Psoas muscle (tissue), 8 donors: ENCODE measurements around the gene TRAF3. TPM values are rescaled to one million over a fixed set of nuclear protein-coding genes. Genes with fewer than 3 reads are reported as not detected.

ENCODE experiments used
- ATAC-seq, 4 donors: fragments of 200-7000 bp; cut with Tn5 transposase; one replicate each; pipeline ENCODE4 v1.9.1; 2020; ENCODE audit warnings: moderate library complexity in 3 of 4, mild to moderate bottlenecking in 2 of 4
- DNase-seq, 2 donors: peaks; one replicate each; pipeline ENCODE4 v3.0.0-alpha.2; 2020
- H3K27ac ChIP-seq: fragments of 200-600 bp; one replicate; pipeline ENCODE4 v1.8.0; 2022
- H3K27me3 ChIP-seq, 3 donors: fragments of 200-600 bp in 1 of 3; one replicate each; pipeline versions ENCODE4 v1.6.1 to v1.8.0; 2013 to 2022; ENCODE audit warnings: low read length in 2 of 3, mild to moderate bottlenecking in 2 of 3, moderate library complexity in 1 of 3; ENCODE audit not compliant: insufficient read depth in 3 of 3
- H3K36me3 ChIP-seq, 2 donors: fragments of 200-600 bp in 1 of 2; one replicate each; pipeline versions ENCODE4 v1.6.1 to v1.8.0; 2013 to 2022; ENCODE audit warnings: low read depth in 1 of 2, mild to moderate bottlenecking in 1 of 2, moderate library complexity in 1 of 2; ENCODE audit not compliant: insufficient read depth in 1 of 2
- H3K4me1 ChIP-seq: fragments of 200-600 bp; one replicate; pipeline ENCODE4 v1.8.0; 2022
- H3K4me3 ChIP-seq: fragments of 200-600 bp; one replicate; pipeline ENCODE4 v1.8.0; 2022; ENCODE audit warnings: mild to moderate bottlenecking
- H3K9me3 ChIP-seq: fragments of 200-600 bp; one replicate; pipeline ENCODE4 v1.8.0; 2022
- CTCF ChIP-seq: fragments of 200-600 bp; IDR thresholded peaks from one replicate; pipeline ENCODE4 v1.8.0; 2022; ENCODE audit warnings: antibody characterized with exemption
- WGBS, 3 donors: extraction: QIAGEN DNeasy Blood & Tissue Kit; methylation state at CpG; one replicate each; pipeline versions ENCODE4 v1.1.6 to v1.1.7; 2013; 5-methylcytosine and 5-hydroxymethylcytosine counted together
- intact Hi-C, 2 donors: fragments of 100-400 bp; cut with DNase I; formaldehyde crosslinking; loops; one replicate each; pipeline versions ENCODE4 v1.11.0 to v1.14.2; 2022
- polyA plus RNA-seq, 3 donors: library from polyadenylated mRNA; stranded (reverse); fragments of 200-250 nt; gene quantifications; one replicate each; pipeline ENCODE4 v1.2.3, GENCODE V29; 2013
- total RNA-seq, 4 donors: library from RNA; stranded (reverse); fragmentation: NEBNext Ultra II Directional in 2 of 4; extraction: Animal tissue kit (Norgen Biotek cat#: 25700) in 2 of 4; gene quantifications; one replicate each; pipeline versions ENCODE4 v1.2.1 to v1.2.4, GENCODE V29; 2021 to 2023
- donor health status: healthy with polysubstance abuse.
- donor health status: DM: no; HTN: no; CAD: no; lungs with moderate emphysema.
- donor health status: Bipolar disorder and iron deficiency.
- donor health status: healthy.
- donor health status: DM: yes; HTN: yes; CAD: no.
- donor health status: DM: no; HTN: no; CAD: no.
- donor health status: DM: no; HTN: no; CAD: no.
- donor health status: DM: yes; HTN: yes; CAD: no.

TRAF3 gene
- total and polyA plus RNA-seq, 7 donors: 3.3 to 16.3 (median 8.1) TPM

GRCh38 chr14:102779574-102780315 lies 2.5 kb downstream of the TRAF3 start:
- no peak overlapping the region for H3K4me3 ChIP-seq
- ATAC-seq: no peak
- H3K9me3 ChIP-seq: no peaks in the 10 kb centered on the region
- H3K4me1 ChIP-seq: peaks cover 12% of the 10 kb centered on the region
- intact Hi-C loops: loop anchor here in 1 of 2 donors (10.0 kb wide), 1 partner anchor 135 kb away; no protein-coding TSS in a partner anchor
- no peak for DNase-seq
- H3K36me3 ChIP-seq: no peaks in the 10 kb centered on the region
- no peaks in the 10 kb centered on the region for H3K27me3 ChIP-seq
- no peak overlapping the region for H3K27ac ChIP-seq
- TF ChIP-seq CTCF: no peak
- 93 to 96% (median 95%) methylated on average over 13 of the region's 13 CpGs for WGBS, 3 donors

DNA sequence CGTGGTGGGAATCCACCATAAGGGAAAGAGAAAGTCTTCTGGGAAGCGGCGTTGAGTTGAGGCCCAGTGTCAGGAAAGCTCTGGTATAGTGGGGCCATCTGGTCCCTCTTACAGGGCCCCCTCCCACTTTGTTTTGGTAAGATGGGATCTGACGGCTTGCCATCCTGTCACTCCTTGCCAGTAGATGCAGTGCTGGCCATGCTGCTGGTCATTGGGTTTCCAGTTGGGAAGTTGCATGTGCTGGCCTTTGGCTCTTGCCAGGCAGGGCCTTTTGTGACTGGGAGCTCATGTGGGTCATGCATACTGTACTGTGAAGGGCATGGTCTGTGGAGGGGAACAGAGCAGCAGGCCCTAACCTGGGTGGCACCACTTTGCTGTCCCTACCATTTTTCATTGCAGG lies 3.8 kb downstream of the TRAF3 start:
- intact Hi-C loops: no loop called here
- Histone ChIP-seq H3K27me3 (no peaks in the 10 kb centered on the region), H3K9me3 (no peaks in the 10 kb centered on the region), H3K4me3 (no peak overlapping the region), H3K36me3 (no peaks in the 10 kb centered on the region), H3K4me1 (peaks cover 12% of the 10 kb centered on the region), H3K27ac (no peak overlapping the region)
- DNase-seq: no peak
- ATAC-seq: no peak
- 97 to 100% (median 98%) methylated on average over 4 of the region's 4 CpGs for WGBS, 3 donors
- no peak for TF ChIP-seq CTCF

DNA sequence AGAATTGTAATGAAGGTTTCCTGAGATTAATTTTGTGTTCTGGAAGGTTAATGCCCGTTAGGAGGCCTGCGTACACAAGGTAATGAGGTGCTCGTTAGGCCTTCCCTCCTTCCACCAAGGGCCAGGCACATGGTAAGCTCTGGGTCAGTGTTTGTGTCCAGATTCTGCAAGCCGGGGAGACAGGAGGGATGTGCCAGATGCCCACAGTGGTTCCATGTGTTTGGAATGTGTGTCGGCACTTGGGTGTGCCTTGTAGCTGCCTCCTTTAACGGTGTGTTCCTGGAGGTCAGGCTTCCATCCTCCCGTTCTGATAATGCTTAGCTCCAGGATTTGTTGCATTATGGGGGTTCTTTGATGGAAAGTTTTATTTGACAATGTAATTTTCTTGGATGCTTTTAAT lies 5.7 kb downstream of the TRAF3 start:
- 86 to 93% (median 91%) methylated on average over 7 of the region's 7 CpGs for WGBS, 3 donors
- ATAC-seq: no peak
- no peaks in the 10 kb centered on the region for H3K36me3 ChIP-seq
- TF ChIP-seq CTCF: no peak
- no peaks in the 10 kb centered on the region for H3K27me3 ChIP-seq
- no peak overlapping the region for H3K4me3 ChIP-seq
- H3K27ac ChIP-seq: no peak overlapping the region
- intact Hi-C loops: no loop called here
- DNase-seq: no peak
- no peaks in the 10 kb centered on the region for H3K9me3 ChIP-seq
- H3K4me1 ChIP-seq: peaks cover 12% of the 10 kb centered on the region

GRCh38 chr14:102784892-102785594 lies 7.8 kb downstream of the TRAF3 start:
- H3K9me3 ChIP-seq: no peaks in the 10 kb centered on the region
- intact Hi-C loops: no loop called here
- WGBS, 3 donors: 83 to 86% (median 83%) methylated on average over 7 of the region's 7 CpGs
- no peaks in the 10 kb centered on the region for H3K27me3 ChIP-seq
- H3K36me3 ChIP-seq: no peaks in the 10 kb centered on the region
- no peak overlapping the region for H3K4me3 ChIP-seq
- no peak for TF ChIP-seq CTCF
- H3K4me1 ChIP-seq: no peaks in the 10 kb centered on the region
- ATAC-seq (no peak), DNase-seq (no peak)
- no peak overlapping the region for H3K27ac ChIP-seq
